AG09309 (cell line): ENCODE data around the gene SLC19A2.

ENCODE experiments used
- DNase-seq: peaks from one replicate; pipeline ENCODE4 v3.0.0-alpha.2; 2010; ENCODE audit warnings: low read depth
- H3K4me3 ChIP-seq: 2 replicates; pipeline ENCODE4 v1.5.1; 2011; ENCODE audit warnings: mild to moderate bottlenecking, low read depth, low read length, moderate library complexity; ENCODE audit not compliant: control insufficient read depth
- TF ChIP-seq, protein P1 (sequence below): IDR thresholded peaks from 2 replicates; pipeline ENCODE4 v1.5.1; 2011; ENCODE audit warnings: mild to moderate bottlenecking, low read depth, low read length, inconsistent platforms; ENCODE audit not compliant: insufficient read depth, control insufficient read depth; ENCODE audit errors: missing control alignments

Gene SLC19A2

DNA sequence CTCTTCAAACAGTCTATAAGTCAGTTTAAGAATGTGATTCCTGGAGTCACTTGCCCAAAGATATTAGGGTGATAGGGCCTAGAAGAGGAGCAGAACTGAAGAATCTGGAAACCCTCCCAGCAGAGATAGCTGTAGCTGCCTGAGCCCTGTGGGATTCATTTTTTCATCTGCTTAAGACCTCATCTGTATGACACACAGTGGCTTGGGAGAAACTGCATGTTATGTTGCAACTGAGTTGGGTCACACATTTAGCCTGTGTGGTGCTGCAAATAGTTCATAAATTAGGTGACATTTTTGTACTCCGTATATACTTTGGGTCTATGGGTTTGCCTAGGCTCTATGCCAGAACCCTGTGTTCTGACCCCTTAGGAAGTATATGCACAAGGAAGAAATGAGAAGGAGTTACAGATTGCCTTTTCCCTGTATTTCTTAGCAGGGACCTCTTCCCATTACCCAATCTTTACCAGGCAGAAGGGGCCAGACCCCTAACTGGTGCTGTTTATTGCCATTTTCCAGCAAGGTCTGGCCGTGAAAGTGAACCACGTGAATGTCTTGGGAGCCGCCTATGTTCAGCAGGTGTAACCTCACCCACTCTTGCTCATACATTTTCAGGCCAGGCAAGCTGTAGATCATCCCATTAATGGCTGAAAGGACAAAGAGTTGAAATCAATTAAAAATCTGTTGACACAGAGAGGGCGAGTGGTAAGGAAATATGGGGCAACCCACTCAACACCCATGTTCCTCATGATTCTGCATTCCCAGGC, 41.9 kb upstream of the SLC19A2 start:
- TF ChIP-seq, protein P1, sequence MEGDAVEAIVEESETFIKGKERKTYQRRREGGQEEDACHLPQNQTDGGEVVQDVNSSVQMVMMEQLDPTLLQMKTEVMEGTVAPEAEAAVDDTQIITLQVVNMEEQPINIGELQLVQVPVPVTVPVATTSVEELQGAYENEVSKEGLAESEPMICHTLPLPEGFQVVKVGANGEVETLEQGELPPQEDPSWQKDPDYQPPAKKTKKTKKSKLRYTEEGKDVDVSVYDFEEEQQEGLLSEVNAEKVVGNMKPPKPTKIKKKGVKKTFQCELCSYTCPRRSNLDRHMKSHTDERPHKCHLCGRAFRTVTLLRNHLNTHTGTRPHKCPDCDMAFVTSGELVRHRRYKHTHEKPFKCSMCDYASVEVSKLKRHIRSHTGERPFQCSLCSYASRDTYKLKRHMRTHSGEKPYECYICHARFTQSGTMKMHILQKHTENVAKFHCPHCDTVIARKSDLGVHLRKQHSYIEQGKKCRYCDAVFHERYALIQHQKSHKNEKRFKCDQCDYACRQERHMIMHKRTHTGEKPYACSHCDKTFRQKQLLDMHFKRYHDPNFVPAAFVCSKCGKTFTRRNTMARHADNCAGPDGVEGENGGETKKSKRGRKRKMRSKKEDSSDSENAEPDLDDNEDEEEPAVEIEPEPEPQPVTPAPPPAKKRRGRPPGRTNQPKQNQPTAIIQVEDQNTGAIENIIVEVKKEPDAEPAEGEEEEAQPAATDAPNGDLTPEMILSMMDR: no peak
- DNase-seq: no peak
- no peak overlapping the region for H3K4me3 ChIP-seq

DNA sequence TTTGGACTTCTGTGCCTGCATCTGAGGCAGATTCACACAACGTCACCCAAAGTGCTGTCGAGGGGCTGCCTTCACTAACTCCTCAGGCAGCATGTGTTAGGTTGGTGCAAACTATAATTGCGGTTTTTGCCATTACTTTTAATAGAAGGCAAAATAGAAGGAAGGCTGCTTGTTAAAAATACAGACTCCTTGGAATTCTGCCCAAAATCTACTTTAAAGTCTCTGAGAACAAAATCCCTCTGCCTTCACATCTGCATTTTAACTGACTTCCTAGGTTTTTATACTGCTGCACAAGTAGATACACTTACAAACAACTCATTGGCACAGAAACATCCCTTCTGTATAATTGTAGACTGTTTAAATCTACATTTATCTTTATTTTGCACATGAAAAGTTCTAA, 41.3 kb upstream of the SLC19A2 start:
- no peak overlapping the region for H3K4me3 ChIP-seq
- TF ChIP-seq, protein P1: no peak
- DNase-seq: no peak

DNA sequence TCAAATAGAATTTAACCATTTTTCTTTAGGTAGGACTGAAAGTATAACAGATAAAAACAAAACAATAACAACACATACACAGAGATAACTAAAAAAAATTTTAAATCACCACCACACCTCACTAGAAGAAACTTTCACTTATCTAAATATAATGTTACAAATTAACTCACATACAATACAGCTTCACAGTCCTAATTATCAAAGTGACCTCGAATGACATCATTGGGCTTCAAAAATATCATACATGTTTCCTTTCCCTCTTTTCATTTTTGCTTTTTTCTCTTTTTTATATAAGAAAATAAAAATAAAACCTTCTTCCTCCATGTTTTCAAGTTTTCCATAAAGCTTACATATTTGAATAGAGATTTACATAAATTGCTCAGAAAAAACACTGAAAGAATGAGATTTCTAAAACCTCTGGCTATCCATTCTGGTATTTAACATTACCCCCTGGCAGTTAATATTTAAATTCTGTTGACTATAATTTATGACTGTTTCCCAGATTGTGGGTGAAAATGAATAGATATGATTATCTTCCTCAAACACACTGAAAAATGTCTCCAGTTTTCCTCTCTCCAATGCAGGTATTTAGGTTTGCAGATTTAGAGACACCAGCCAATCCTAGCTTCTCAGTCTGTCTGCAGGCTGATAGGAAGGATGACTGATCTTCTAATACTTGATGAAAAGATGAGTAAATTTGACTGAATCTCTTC, 40.5 kb upstream of the SLC19A2 start:
- DNase-seq: no peak
- no peak overlapping the region for H3K4me3 ChIP-seq
- TF ChIP-seq, protein P1: no peak

DNA sequence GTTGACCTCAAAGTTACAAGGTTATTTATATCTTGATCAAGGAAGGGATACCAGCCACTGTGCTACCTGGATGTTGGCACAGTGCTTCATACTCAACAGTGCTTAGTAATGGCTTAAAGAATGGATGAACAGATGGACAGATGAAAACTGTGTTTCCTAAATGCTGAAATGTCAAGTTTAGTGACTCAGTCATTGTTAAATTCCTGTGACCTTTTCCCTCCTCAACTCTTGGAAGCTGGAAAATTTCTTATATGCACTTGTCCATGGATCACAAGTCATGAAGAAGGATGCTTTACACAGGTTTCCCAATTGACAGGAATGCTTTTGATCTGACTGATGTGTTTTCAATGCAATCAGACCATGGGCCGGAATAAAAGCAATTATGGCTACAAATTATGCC, 39.6 kb upstream of the SLC19A2 start:
- TF ChIP-seq, protein P1: no peak
- no peak for DNase-seq
- no peak overlapping the region for H3K4me3 ChIP-seq

DNA sequence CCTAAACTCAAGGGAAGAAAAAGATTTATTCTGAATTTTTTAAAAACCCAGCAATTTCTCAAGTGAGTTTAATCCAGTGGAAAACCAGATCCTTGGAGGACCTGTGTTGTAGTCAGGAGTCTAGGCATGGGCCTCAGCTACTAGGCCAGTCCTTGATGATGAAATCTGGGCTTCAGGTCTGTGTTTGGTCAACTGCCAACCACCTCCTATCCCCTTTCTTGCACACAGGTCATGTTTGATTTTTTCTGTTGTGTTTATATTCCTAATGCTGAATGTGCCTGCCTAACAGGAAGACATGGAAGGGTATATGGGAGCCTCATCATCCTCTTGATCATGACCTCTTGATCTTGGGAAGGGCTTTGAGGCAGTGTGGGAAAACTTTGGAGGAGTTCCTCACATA, 38.2 kb upstream of the SLC19A2 start:
- TF ChIP-seq, protein P1: no peak
- DNase-seq: no peak
- no peak overlapping the region for H3K4me3 ChIP-seq

DNA sequence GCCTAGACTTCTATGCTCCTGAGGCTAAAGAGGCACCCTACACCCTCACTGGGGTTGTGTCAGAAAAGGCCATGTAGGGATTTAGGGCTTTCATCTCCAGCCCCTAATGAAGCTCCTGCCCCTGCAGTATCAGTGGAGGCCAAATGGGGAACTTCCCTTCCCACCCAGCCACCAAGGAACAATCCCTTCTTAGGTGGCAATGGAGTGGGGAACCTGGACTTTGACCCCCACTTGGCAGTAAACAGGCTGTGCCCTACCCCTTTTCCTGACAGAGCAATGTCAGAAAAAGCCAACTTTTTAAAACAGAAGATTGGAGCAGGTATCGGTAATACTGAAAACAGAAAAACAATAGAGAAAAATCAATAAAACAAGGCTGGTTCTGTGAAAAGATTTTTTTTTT, 35.5 kb upstream of the SLC19A2 start:
- no peak overlapping the region for H3K4me3 ChIP-seq
- no peak for DNase-seq
- TF ChIP-seq, protein P1: no peak
